ENCODE results near the gene ZNF282. TPM values are rescaled to one million over a fixed set of nuclear protein-coding genes. Genes with fewer than 3 reads are reported as not detected.

The ZNF282 gene
- total RNA-seq, 4 donors from 2014 or later = 16.9 to 28.7 (median 22.2) TPM

DNA sequence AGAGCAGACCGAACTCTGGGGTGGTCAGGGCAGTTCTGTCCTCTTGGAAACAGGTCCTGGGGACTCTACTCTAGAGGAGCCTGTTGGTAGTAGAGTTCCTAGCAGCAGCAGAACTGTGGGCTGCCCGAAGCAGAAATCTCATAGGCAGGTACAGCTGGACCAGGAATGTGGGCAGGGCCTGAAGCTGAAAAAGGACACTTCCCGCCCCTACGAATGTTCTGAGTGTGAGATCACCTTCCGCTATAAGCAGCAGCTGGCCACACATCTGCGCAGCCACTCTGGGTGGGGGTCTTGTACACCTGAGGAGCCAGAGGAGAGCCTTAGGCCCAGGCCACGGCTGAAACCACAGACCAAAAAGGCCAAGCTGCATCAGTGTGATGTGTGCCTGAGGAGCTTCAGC is 58.3 kb downstream of the ZNF282 start:
- Histone ChIP-seq H3K27me3 (no peaks in the 10 kb centered on the region), H3K27ac (replicated peaks in 1 of 4) (no peak overlapping the region), H3K36me3 (peaks cover 53 to 69% (median 65%) of the 10 kb centered on the region in 4 donors), H3K4me1 (no peaks in the 10 kb centered on the region), H3K4me3 (no peak overlapping the region), H3K9me3 (no peaks in the 10 kb centered on the region)
- intact Hi-C loops (cut with DNase I) = no loop called here
- no peak for DNase-seq (ENCODE audit: extremely low spot score)
- 96% methylated on average over 7 of the region's 7 CpGs for WGBS
- TF ChIP-seq EP300 (IDR thresholded peaks at IDR 0.05) (no peak), POLR2AphosphoS5 (IDR thresholded peaks at IDR 0.05) (no peak), POLR2A (IDR thresholded peaks at IDR 0.05; ENCODE audit: low read depth) (no peak)
- TF ChIP-seq, protein P1, sequence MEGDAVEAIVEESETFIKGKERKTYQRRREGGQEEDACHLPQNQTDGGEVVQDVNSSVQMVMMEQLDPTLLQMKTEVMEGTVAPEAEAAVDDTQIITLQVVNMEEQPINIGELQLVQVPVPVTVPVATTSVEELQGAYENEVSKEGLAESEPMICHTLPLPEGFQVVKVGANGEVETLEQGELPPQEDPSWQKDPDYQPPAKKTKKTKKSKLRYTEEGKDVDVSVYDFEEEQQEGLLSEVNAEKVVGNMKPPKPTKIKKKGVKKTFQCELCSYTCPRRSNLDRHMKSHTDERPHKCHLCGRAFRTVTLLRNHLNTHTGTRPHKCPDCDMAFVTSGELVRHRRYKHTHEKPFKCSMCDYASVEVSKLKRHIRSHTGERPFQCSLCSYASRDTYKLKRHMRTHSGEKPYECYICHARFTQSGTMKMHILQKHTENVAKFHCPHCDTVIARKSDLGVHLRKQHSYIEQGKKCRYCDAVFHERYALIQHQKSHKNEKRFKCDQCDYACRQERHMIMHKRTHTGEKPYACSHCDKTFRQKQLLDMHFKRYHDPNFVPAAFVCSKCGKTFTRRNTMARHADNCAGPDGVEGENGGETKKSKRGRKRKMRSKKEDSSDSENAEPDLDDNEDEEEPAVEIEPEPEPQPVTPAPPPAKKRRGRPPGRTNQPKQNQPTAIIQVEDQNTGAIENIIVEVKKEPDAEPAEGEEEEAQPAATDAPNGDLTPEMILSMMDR (IDR thresholded peaks at IDR 0.05) = no peak

DNA sequence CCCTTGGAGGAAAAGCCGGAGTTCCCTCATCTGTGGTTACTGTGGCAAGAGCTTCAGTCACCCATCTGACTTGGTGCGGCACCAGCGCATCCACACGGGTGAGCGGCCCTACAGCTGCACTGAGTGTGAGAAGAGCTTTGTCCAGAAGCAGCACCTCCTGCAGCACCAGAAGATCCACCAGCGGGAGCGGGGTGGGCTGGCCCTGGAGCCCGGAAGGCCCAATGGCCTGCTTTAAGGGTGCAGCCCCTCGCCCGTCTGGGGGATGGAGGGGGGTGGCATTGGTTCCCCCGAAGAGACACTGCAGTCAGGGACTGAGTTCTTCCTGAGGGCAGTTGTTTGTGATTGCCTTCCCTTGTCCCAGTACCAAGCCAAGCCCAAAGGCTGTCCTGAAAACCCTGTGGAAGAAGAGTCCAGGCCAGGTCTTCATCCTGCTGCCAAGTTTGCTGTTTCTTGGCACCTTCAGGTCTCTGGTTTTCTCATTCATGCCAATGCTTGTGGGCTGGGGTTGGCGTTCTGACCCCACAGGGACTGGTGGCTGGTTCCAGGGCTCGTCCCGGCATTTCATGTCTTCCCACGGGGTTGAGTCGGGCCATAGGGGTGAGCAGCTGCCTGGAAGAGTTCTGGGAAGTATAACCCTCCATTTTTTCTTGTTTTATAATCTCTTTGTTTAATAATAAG is 59.0 kb downstream of the ZNF282 start:
- H3K27ac ChIP-seq (replicated peaks in 1 of 4) = no peak overlapping the region
- H3K36me3 ChIP-seq = peaks cover 53 to 69% (median 65%) of the 10 kb centered on the region in 4 donors
- no peak for DNase-seq (ENCODE audit: extremely low spot score)
- H3K4me1 ChIP-seq = no peaks in the 10 kb centered on the region
- intact Hi-C loops (cut with DNase I) = no loop called here
- no peaks in the 10 kb centered on the region for H3K27me3 ChIP-seq
- H3K9me3 ChIP-seq = no peaks in the 10 kb centered on the region
- no peak for TF ChIP-seq POLR2AphosphoS5 (IDR thresholded peaks at IDR 0.05)
- TF ChIP-seq, protein P1 (IDR thresholded peaks at IDR 0.05) = no peak
- no peak for TF ChIP-seq EP300 (IDR thresholded peaks at IDR 0.05)
- TF ChIP-seq POLR2A (IDR thresholded peaks at IDR 0.05; ENCODE audit: low read depth) = no peak
- 91% methylated on average over 16 of the region's 16 CpGs for WGBS
- H3K4me3 ChIP-seq = no peak overlapping the region

DNA sequence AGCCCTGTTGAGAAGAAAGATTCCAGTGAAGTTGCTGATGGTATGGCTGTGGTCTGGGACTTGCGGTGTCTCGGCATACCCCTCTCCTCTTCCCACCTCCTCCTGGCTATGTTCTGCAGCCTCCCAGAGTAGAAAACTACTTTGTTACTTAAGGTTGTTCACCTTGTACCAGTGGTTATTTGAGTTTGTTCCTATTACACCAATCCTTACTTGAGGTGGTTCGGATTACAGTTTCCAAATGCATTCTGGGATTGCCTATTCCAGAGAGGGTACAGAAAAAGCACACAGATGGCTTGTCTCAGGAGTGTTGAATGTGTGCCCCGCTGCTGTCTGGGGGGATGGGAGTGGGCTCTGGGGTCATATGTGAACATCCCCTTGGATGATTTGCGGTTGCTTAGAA is 59.8 kb downstream of the ZNF282 start:
- Histone ChIP-seq H3K9me3 (no peaks in the 10 kb centered on the region), H3K27me3 (no peaks in the 10 kb centered on the region), H3K27ac (replicated peaks in 1 of 4) (no peak overlapping the region), H3K4me1 (no peaks in the 10 kb centered on the region), H3K36me3 (peaks cover 52 to 64% (median 62%) of the 10 kb centered on the region in 4 donors), H3K4me3 (no peak overlapping the region)
- no peak for TF ChIP-seq POLR2A (IDR thresholded peaks at IDR 0.05; ENCODE audit: low read depth)
- TF ChIP-seq EP300 (IDR thresholded peaks at IDR 0.05) = no peak
- TF ChIP-seq, protein P1 (IDR thresholded peaks at IDR 0.05) = no peak
- TF ChIP-seq POLR2AphosphoS5 (IDR thresholded peaks at IDR 0.05) = no peak
- 75% methylated on average over 5 of the region's 5 CpGs for WGBS
- DNase-seq (ENCODE audit: extremely low spot score) = no peak
- intact Hi-C loops (cut with DNase I) = no loop called here

DNA sequence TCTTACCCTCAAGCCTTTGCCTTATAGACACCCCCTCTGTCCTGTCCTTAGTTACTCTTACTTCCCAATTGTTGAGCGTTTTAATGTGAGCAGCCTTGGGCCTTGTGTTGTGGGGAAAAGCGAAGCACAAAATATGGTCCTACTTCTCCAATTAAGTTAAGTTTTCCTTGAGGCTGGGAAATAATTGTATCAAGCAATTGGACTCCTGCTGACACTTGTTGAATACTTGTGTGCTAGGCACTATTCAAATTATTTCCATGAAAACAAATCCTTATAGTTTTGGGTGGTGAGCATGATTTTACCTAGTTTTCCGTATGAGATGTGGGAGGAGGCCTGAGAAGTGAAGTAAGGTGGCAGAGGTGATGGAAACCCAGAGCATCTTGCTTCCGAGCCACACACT is 61.2 kb downstream of the ZNF282 start:
- intact Hi-C loops (cut with DNase I) = no loop called here
- H3K4me1 ChIP-seq = peaks cover 3 to 8% (median 6%) of the 10 kb centered on the region in 4 donors
- 90% methylated on average over 4 of the region's 4 CpGs for WGBS
- no peak for DNase-seq (ENCODE audit: extremely low spot score)
- H3K9me3 ChIP-seq = no peaks in the 10 kb centered on the region
- no peaks in the 10 kb centered on the region for H3K27me3 ChIP-seq
- H3K36me3 ChIP-seq = peaks cover 38 to 50% (median 49%) of the 10 kb centered on the region in 4 donors
- no peak overlapping the region for H3K27ac ChIP-seq (replicated peaks in 1 of 4)
- H3K4me3 ChIP-seq = no peak overlapping the region
- no peak for TF ChIP-seq POLR2AphosphoS5 (IDR thresholded peaks at IDR 0.05)
- TF ChIP-seq EP300 (IDR thresholded peaks at IDR 0.05) = no peak
- TF ChIP-seq POLR2A (IDR thresholded peaks at IDR 0.05; ENCODE audit: low read depth) = no peak
- TF ChIP-seq, protein P1 (IDR thresholded peaks at IDR 0.05) = no peak
